ENCODE data around the gene DCC.

The DCC gene

DNA sequence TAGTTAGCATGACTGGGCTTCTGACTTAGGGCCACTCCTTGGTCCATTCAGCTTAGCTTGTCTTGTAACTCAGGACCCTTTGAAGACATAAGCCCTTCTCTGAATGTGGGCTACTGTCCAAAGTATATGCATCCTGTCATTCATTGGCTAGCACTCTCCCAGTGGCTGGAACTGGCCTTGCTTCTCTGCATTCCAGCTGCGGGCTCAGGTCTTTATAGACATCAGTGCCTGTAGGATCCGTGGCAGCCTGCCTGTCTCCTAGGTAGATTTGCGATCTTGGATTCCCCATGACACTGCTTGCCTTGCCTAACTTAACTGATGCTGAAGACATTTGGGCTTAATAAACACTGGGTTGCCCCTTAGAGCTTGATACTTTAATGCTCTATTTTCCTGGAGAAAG, 170.1 kb downstream of the DCC start:
- DNase-seq, result no peak

- no peak for DNase-seq
Measured at GRCh38 chr18:52518086-52518485, 178.1 kb downstream of the DCC start.

GRCh38 chr18:52519021-52519420, 179.0 kb downstream of the DCC start:
- no peak for DNase-seq

- DNase-seq, result no peak
Measured at GRCh38 chr18:52523566-52523965, 183.6 kb downstream of the DCC start.

DNA sequence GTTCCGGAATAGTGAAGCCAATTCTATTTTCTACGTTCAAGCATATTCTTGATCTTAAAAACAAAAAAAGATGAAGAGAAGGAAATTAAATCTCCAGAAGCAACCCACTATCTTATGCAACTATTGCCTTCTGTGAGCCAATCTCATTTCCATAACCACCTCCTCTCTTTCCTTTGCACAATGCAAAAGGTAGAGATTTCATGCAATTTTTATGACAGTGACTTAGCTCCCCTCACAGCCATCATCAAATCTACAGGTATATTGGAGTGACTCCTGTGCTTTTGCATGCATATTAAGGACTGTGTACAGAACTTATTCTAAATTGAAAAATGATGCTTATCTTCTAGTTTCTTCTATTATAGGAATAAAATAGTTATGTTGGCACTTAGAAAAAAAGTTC, 191.8 kb downstream of the DCC start:
- no peak for DNase-seq

DNA sequence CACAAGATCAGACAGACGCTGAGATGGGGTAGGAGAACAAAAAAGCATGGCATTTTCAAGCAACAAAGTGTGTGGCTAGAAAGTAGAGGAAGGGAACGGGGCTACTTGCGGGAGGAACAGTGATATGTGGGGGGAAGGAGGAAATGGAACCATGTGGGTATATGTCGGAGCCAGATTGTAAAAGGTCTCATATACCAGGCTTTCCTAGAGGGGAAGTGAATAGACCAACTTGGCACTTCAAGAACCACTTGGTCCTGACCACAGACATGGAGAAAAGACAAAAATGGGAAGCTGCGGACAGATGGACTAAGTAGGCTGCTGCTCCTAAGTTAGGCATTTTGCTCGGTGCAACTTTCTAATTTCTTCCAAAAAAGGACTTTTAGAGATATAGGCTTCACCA, 196.0 kb downstream of the DCC start:
- no peak for DNase-seq

DNA sequence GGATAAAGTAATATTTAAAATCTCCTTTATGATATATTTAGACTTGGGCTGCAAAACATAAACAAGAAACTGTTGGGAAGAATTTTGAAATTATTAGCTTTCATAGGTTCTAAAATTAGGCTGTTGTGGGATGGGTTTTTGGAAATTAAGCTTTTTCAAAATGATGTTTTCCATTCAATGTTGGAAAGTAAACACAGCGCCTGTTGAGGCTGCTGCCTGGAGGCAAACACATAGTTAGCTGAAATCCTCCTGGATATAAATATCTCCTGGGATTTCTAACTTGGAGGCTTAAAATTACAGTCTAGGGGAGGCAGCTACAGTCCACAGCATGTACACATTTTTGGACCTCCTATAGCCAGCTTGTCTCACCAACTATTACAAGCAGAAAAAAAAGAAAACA, 197.3 kb downstream of the DCC start:
- no peak for DNase-seq

GRCh38 chr18:52541056-52541455, 201.1 kb downstream of the DCC start:
- no peak for DNase-seq

DNA sequence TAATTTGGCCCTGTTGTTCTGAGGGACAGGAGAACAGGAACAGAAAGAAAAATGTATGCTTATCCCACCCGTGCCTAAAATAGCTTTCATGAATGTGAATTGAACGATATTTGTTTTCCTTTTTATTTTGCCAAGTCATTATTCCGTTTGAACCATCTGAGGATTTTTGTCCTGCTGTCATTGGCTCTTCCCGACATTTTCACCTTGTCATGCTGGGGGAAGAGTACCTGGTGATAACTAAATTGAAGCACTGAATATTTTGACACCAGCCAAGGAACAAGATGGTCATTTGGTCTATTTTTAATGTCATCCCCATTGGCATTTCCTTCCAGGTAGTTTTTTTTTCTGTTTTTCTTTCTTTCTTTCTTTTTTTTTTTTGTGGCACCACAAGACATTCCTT, 204.1 kb downstream of the DCC start:
- DNase-seq, result no peak

DNA sequence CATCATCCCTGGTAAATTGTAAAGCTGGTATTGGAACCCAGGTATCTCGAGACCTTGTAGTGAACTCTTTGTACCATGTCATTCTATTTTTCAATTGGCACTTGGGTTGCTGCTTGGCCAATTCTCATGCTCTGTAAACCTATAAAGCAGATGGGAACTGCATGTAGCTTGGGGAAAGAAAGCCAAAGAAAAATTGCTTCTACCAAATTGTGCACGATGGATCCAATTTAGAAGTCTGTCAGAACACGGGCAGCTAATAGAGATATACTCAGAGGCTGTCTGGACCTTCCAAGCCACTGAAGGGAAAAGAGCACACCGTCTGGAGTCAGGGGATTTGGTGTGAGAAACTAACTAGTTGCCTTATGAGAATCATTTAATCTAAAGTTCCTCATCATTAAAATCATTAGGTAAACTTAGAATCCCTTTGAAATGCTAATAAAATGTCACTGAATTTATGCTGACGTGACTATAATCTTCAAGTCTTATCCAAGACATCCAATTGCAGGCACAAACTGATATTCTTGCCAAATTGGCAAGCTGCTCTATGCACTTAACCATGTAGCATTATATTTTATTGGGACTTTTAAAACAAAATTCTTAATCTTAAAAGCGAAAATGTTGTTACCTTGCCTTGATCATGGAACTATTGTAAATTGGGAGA, 206.8 kb downstream of the DCC start:
- DNase-seq, result no peak

DNA sequence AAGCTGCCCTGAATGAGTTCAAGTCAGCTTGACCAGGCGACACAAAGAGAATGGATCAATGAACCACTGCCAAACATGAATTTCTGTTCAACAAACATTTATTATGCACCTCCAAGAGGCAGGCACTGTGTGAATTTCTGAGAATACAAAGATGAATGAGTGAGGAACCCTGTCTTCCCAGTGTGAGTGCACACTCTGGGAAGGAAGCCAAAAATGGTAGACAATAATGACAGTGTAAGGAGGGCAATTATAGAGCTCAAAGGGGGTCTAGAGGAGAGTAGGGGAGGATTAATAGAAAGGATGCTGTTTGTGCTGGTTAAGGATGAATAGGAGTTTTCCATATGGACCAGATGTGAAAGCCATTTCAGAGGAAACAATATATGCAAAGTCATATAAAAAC, 213.4 kb downstream of the DCC start:
- DNase-seq, result no peak

DNA sequence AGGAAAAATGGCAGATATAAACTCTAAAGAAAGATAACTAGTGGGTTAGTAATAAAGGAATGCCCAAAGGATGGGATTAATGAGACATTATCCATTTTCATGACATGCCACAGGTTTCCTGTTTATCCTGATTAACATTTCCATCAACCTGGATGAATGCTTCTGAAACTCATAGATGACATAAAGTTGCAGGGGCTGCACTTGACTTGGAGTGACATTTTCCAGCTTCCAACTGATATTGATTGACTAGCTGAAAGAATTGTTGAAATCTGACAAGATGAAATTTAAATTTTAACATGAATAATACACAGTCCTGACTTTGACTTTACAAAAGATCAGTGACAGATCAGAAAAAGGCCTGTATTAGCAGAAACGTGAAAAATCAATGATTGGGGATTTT, 214.2 kb downstream of the DCC start:
- no peak for DNase-seq

DNA sequence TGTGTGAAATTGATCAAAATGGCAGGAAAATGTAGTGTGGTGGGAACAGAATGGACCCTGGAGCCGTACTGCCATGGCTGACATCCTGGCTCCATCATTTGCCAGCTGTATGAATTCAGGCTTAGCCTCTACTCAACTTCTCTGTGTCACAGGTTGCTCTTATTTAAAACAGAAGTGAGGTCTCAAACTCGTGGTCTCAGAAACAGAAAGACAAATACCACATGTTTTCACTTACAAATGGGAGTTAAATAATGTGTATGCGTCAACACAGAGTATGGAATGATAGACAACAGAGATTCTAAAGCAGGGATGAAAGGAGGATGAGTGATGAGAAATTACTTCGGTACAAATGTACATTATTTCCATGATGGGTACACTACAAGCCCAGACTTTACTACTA, 227.4 kb downstream of the DCC start:
- DNase-seq, result no peak

GRCh38 chr18:52569492-52569891, 229.5 kb downstream of the DCC start:
- DNase-seq, result no peak

DNA sequence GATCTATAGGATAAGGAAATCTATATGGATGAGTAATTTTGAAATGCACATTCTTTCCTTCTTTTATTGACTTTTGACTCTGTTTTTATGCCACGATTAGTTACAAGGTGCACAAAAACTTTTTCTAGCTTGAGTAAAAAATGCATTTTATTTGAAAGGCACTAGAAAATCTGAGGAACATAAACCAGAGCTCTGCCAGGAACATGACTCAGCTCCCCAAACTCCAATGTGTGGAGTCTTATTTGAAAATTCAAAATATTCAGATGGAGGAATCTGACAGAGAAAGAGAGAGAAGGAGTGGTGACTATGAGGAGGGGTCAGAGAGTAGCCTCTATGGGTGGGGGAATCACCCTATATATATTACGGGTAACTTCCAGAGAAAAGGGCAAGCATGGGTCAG, 231.0 kb downstream of the DCC start:
- DNase-seq, result no peak

DNA sequence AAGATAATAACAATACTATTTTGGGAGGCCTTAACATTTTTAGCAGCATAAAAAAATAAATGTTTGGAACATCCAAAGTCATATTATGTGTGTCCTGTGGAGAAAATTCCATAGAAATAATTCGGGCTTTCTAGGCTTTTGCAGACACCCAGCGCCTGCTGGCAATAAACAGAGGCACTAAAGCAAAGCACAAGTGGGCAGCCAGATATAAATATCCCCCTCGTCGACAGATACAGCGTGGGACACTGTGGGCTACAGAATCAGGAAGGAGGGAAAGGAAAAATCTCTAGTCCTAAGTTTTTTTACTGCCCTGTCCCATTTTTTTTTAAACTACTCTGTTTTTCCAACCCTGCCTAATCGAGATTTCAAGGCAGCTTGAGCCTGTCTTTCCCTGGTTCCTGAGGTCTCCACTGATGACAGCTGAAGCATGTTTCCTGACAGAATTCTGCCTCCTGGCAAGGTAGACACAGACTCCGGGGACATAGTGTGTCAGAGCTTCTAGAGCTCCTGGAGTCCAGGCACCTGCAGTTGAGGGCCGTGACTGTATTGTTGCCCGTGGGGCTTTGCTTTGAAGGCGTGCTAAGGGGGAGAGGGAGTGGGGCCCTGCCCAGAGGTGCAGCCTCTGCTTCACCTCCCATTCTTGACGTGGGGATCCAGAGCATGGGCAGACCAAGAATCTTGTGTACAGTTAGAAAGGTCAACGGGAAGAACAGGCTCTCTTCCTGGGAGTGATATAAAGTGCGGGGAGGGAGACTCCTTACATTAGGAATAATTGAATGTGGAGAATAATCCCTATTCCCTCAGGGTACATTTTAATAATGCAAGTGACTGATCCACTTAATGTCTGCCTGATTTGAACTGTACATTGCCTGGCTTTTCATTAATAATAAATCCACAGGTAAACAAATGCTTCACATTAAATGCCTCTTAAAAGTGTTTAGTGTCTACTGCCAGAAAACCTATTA, 232.3 kb downstream of the DCC start:
- DNase-seq, result no peak

- DNase-seq, result no peak
Measured at GRCh38 chr18:52577795-52578194, 237.8 kb downstream of the DCC start.

DNA sequence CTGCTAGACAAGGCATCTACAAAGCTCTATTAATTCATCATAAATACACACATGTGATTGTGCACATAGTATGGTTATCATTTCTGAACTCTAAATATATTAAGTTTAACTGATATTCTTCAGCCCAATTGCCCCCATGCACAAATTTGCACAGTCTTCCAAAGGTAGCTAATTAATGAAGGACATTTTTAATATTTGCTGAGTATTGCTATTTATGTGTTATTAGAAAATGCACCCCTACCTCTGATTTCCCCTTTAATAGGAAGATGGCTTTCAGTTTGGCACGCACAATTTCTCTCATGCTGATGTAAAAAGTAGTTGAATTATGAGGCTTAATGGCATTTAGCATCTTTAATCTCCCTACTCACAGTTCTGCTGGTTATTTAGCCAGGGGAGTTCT, 242.1 kb downstream of the DCC start:
- no peak for DNase-seq

DNA sequence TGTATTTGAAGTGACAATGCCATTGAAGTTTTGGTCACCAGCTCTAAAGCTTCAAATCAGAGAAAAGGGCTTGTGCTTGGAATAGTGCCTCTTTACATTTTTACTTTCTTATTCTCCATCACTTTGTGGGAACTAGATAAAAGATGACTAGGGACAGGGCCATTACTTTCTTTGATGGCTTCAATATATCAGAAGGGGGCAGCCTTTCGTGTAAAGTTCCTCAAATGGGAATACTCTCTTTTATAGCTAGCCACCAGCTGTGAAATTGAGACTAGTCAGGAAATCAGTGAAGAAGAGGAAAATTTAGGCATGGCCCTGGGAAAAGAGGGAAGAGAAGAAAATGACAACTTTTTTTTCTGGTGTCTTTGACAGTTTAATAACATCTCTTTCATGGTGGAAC, 242.5 kb downstream of the DCC start:
- DNase-seq, result no peak

DNA sequence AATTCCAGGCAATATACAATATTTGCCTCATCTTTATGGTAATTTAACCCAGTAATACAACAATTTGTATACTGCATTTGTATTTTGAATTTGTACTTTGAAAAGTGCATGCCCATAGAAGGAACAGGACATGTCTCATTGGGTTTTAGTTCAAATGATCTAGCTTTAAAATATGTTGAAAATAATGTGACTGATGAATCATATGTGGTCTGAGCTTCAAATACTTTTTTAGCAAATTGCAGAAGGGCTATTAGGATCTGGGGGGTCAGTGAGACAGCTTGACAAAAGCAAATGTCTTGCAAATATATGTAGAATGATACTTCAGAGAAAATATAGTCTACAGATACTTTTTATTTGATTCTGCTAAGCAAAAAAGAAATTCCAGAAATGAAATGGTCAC, 248.9 kb downstream of the DCC start:
- DNase-seq, result no peak

DNA sequence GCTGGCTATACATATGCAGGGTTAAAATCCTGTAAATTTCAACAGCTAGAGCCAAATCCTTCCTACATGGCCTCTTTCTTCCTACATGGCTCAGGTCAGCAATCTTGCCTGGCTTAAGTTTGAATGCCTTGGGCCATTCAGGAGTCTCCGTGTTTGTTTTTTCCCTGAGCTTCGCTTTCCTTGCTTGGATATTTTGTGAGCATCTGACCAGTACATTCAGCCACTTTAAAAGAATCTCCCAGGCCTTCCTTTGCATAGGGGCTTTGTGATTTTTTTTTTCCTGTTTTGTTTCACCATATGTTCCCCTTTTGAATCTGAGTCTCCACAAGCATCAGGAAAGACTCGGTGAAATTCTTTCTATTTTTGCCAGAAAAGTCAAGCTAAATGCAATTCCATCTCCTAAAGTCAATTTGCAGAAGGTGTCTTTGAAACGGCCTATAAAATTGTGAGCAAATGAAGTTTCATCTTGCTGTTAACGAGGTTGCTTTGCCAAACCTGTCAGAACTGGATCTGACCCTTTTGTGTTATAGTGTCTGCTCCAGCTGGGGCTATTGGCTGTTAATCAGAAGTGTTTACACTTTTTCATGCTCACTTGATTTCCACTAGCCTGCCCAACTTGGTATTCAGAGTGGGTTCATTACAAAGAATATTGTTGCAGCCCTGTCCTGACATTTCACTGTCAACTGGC, 256.9 kb downstream of the DCC start:
- no peak for DNase-seq

DNA sequence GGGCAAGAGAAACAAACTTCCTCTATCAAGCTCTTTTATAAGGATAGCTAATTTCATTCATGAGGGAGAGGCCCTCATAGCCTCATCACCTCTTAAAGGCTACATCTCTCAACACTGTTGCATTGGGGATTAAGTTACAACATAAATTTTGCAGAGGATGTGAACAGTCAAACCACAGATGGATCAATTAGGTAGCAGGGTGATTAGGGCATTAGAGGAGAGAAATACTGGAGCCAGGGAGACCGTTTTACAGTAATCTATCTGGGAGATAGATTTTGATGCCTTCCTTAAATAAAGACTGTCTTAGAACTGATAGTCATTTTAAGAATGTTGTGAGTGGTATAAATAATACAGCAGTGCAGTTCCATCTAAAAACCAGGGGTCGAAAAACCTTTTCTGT, 258.9 kb downstream of the DCC start:
- DNase-seq, result no peak

DNA sequence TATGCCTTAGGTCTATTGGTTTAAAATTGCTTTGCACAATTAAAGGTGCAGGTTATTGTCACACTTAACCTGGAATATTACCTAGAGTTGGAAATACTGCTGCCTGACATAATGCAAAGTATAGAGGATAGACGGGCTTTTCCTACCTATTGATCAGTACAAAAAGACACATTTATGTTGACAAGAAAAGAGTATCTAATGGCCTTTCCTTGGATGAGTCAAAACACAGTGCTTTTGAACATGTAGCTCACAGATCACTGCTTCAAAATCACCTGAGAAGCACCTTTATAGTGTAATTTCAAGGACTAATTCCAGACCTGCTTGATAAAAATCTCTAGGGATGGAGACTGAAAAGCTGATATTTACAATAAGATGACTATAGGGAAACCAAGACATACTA, 262.8 kb downstream of the DCC start:
- DNase-seq, result no peak

DNA sequence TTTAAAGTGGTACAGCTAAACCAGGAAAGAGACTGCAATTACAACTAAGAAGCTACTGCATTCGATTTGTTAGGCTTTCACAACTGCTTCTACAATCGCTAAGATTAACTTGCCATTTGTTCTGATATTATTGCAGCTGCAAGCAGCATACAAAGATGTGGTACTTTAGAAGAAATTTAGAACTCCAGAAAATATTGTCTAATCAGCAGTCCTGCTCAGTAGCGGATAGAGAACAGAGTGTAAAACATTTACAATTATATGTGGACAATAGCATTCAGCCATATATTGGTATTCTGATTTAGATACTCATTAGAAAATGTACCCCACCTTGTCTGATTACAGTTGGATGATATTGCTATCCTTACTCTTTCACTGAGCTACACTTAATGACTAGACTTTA, 265.3 kb downstream of the DCC start:
- DNase-seq, result no peak
